ENCODE data around the gene TNFSF12. TPM values are rescaled to one million over a fixed set of nuclear protein-coding genes. Genes with fewer than 3 reads are reported as not detected.

The TNFSF12 gene
- total RNA-seq, 1 donor from 2014 or later, result 0.53 TPM

DNA sequence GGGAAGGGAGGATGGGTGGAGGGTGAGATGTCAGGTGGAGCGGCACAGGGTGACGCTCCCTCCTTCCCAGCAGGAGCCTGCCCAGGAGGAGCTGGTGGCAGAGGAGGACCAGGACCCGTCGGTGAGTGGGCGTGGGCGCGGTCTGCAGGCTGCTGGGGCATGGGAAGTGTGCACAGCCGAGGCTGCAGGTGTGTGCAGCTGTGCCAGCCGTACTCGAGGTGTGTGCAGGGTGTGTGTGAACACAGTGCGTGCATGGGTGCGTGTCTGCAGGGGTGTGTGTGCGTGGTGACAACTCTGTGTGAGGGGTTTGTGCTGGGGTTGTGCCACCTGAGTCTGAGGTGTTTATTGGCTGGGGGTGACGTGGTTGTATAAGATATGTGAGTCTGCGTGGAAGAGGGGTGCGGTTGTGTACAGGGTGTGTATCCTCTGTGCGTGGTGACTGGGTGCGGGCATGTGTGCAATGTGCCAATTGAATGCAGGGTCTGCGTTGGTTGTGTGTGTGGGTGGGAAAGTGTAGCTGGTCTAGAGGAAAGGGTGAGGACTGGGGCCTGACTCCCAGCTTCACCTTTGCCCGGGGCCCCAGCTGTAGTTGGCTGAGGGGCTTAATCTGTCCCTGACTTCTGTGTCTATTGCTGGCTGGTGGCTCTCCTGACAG, 670 bp downstream of the TNFSF12 start:
- H3K4me3 ChIP-seq (ENCODE audit: low read depth, low read length), result peak overlapping the region; percentile 44
- H3K27me3 ChIP-seq (ENCODE audit: control insufficient read depth, insufficient read depth, low read length), result no peaks in the 10 kb centered on the region
- FAIRE-seq, result no peak
- H3K36me3 ChIP-seq (ENCODE audit: control insufficient read depth, insufficient read depth, low read length), result no peaks in the 10 kb centered on the region
- DNase-seq (ENCODE audit: low read depth), result no peak
- TF ChIP-seq, protein P1, sequence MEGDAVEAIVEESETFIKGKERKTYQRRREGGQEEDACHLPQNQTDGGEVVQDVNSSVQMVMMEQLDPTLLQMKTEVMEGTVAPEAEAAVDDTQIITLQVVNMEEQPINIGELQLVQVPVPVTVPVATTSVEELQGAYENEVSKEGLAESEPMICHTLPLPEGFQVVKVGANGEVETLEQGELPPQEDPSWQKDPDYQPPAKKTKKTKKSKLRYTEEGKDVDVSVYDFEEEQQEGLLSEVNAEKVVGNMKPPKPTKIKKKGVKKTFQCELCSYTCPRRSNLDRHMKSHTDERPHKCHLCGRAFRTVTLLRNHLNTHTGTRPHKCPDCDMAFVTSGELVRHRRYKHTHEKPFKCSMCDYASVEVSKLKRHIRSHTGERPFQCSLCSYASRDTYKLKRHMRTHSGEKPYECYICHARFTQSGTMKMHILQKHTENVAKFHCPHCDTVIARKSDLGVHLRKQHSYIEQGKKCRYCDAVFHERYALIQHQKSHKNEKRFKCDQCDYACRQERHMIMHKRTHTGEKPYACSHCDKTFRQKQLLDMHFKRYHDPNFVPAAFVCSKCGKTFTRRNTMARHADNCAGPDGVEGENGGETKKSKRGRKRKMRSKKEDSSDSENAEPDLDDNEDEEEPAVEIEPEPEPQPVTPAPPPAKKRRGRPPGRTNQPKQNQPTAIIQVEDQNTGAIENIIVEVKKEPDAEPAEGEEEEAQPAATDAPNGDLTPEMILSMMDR (IDR thresholded peaks at IDR 0.05; ENCODE audit: insufficient read depth, low read length, severe bottlenecking), result no peak

DNA sequence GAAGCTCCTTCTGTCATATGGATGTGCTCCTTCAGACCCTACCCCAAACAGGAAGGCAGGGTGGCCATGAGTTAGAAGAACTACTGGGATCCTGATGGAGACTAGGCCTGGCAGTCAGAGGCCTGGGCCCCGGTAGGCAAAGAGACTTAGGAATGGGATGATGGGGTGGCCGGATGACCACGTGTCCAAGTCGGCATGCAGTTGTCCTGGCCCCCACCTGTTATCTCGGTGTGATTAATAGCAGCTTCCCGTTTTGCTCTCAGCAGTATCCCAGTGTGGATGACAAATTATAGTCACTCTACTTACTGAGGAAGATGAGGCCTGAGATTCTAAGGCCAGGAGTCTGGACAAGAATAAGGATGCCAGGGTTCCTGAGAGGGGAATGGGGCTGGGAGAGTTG, 1.5 kb downstream of the TNFSF12 start:
- DNase-seq (ENCODE audit: low read depth) (no peak), FAIRE-seq (no peak)
- H3K27me3 ChIP-seq (ENCODE audit: control insufficient read depth, insufficient read depth, low read length), result no peaks in the 10 kb centered on the region
- H3K36me3 ChIP-seq (ENCODE audit: control insufficient read depth, insufficient read depth, low read length), result no peaks in the 10 kb centered on the region
- TF ChIP-seq, protein P1 (IDR thresholded peaks at IDR 0.05; ENCODE audit: insufficient read depth, low read length, severe bottlenecking), result no peak
- H3K4me3 ChIP-seq (ENCODE audit: low read depth, low read length), result no peak overlapping the region

DNA sequence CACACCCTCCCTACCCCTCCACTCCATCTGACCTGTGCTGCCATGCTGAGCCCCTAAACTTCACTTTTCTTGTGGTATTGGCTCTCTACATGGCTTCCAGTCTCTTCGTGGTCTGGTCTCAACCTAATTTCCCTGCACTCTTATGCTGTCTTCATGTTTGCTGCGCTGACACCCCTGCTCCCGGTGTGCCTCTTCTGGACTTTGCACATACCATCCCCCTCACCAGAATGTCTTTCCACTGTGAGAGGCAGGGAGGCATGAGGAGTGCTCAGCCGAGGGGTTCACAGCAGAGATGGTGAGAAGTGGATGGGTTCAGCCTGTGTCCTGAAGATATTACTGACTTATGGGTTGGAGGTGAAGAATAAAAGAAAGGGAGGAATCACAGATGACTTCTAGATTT, 2.5 kb downstream of the TNFSF12 start:
- Histone ChIP-seq H3K4me3 (ENCODE audit: low read depth, low read length) (no peak overlapping the region), H3K27me3 (ENCODE audit: control insufficient read depth, insufficient read depth, low read length) (no peaks in the 10 kb centered on the region), H3K36me3 (ENCODE audit: control insufficient read depth, insufficient read depth, low read length) (no peaks in the 10 kb centered on the region)
- TF ChIP-seq, protein P1 (IDR thresholded peaks at IDR 0.05; ENCODE audit: insufficient read depth, low read length, severe bottlenecking), result no peak
- DNase-seq (ENCODE audit: low read depth), result no peak
- no peak for FAIRE-seq

- H3K27me3 ChIP-seq (ENCODE audit: control insufficient read depth, insufficient read depth, low read length), result no peaks in the 10 kb centered on the region
- H3K36me3 ChIP-seq (ENCODE audit: control insufficient read depth, insufficient read depth, low read length), result no peaks in the 10 kb centered on the region
- DNase-seq (ENCODE audit: low read depth), result no peak
- TF ChIP-seq, protein P1 (IDR thresholded peaks at IDR 0.05; ENCODE audit: insufficient read depth, low read length, severe bottlenecking), result no peak
- no peak overlapping the region for H3K4me3 ChIP-seq (ENCODE audit: low read depth, low read length)
- FAIRE-seq, result no peak
Observed at GRCh38 chr17:7552621-7553051, 3.8 kb downstream of the TNFSF12 start.

GRCh38 chr17:7553356-7553755, 4.5 kb downstream of the TNFSF12 start:
- TF ChIP-seq, protein P1 (IDR thresholded peaks at IDR 0.05; ENCODE audit: insufficient read depth, low read length, severe bottlenecking), result no peak
- Histone ChIP-seq H3K27me3 (ENCODE audit: control insufficient read depth, insufficient read depth, low read length) (no peaks in the 10 kb centered on the region), H3K36me3 (ENCODE audit: control insufficient read depth, insufficient read depth, low read length) (no peaks in the 10 kb centered on the region), H3K4me3 (ENCODE audit: low read depth, low read length) (no peak overlapping the region)
- FAIRE-seq, result no peak
- DNase-seq (ENCODE audit: low read depth), result no peak
